Fibroblast of mammary gland (primary cell): ENCODE measurements around the gene KCTD11.
"Not testable (repeated sequence)": the region's sequence is repeated elsewhere in the genome, so short reads cannot be mapped to it uniquely, and the experiment has no call there.

ENCODE experiments used
- DNase-seq: peaks from one replicate; pipeline ENCODE4 v3.0.0-alpha.2; 2010; ENCODE audit warnings: low read depth
- H3K4me3 ChIP-seq: 2 replicates; pipeline ENCODE4 v1.5.1; 2011; ENCODE audit warnings: low read depth, mild to moderate bottlenecking, low read length, moderate library complexity; ENCODE audit not compliant: control insufficient read depth
- CTCF ChIP-seq: conservative IDR thresholded peaks from 2 replicates; pipeline ENCODE4 v1.5.1; 2011; ENCODE audit warnings: low read depth, low read length, inconsistent platforms; ENCODE audit not compliant: control insufficient read depth, insufficient read depth

KCTD11 gene

GRCh38 chr17:7328009-7328408, 24.0 kb upstream of the KCTD11 start:
- no peak overlapping the region for H3K4me3 ChIP-seq
- TF ChIP-seq CTCF = no peak

GRCh38 chr17:7328840-7329373, 23.1 kb upstream of the KCTD11 start, which contains the start of gene NEURL4:
TSS of gene NEURL4 (minus strand) at chr17:7329335. CDS start at chr17:7329312, 23 bp downstream.
- no peak for DNase-seq
- H3K4me3 ChIP-seq = peak within 1 kb of the TSS; percentile 90
- no peak for TF ChIP-seq CTCF

More at GRCh38 chr17:7328009-7328408, 24.0 kb upstream of the KCTD11 start:
- no peak for DNase-seq

GRCh38 chr17:7329374-7329996, 22.5 kb upstream of the KCTD11 start:
- H3K4me3 ChIP-seq = peak overlapping the region; percentile 90
- peak; percentile 98 for DNase-seq
- no peak for TF ChIP-seq CTCF

- peak overlapping the region; percentile 90 for H3K4me3 ChIP-seq
- peak; percentile 74 for DNase-seq
- TF ChIP-seq CTCF = no peak
Observed at GRCh38 chr17:7329997-7330637, 21.8 kb upstream of the KCTD11 start.

- TF ChIP-seq CTCF = no peak
- peak overlapping the region; percentile 90 for H3K4me3 ChIP-seq
- no peak for DNase-seq
Observed at GRCh38 chr17:7330638-7331015, 21.3 kb upstream of the KCTD11 start.

- TF ChIP-seq CTCF = no peak
- H3K4me3 ChIP-seq = no peak overlapping the region
- no peak for DNase-seq
Observed at GRCh38 chr17:7332111-7332510, 19.9 kb upstream of the KCTD11 start.

GRCh38 chr17:7332600-7333069, 19.3 kb upstream of the KCTD11 start:
- H3K4me3 ChIP-seq, DNase-seq: not testable (repeated sequence)
